Measurements from ENCODE around the gene MAFG. TPM values are rescaled to one million over a fixed set of nuclear protein-coding genes. Genes with fewer than 3 reads are reported as not detected.

The MAFG gene
- total and polyA plus RNA-seq, 2 donors (not counting 3 experiments of a cell fraction or from before 2014, with no cell fraction given): 27.6 to 35.0 TPM

- CTCF ChIA-PET: interaction anchor here (1.0 to 2.3 kb wide), 4 partner anchors 22 to 133 kb away, joined by 3 to 8 read pairs (median 4); no protein-coding TSS in a partner anchor
Observed at GRCh38 chr17:81955058-81955681, 27.6 kb upstream of the MAFG start.

More at GRCh38 chr17:81955058-81955681, 27.6 kb upstream of the MAFG start:
- H3K27ac ChIP-seq (ENCODE audit: insufficient read depth, low read depth, low read length): no peak overlapping the region
- no peak overlapping the region for H3K4me3 ChIP-seq (replicated peaks in 1 of 3; ENCODE audit: insufficient read depth in 1 of 3, low read depth in 1 of 3, low read length in 3 of 3)
- no peak for TF ChIP-seq GATA2 (IDR thresholded peaks at IDR 0.05; ENCODE audit: insufficient read depth, insufficient read length, low read depth, low read length)
- no peak for TF ChIP-seq JUN (IDR thresholded peaks at IDR 0.05; ENCODE audit: borderline replicate concordance, insufficient read depth, insufficient read length, low read depth)
- no peak for TF ChIP-seq MYC (IDR thresholded peaks at IDR 0.05; ENCODE audit: low read depth, low read length)
- TF ChIP-seq CTCF (IDR thresholded peaks at IDR 0.05; ENCODE audit: extremely low read depth in 1 of 2, insufficient read depth in 1 of 2, low read depth in 1 of 2, low read length in 2 of 2): no peak
- TF ChIP-seq POLR2AphosphoS5 (IDR thresholded peaks at IDR 0.05; ENCODE audit: insufficient read depth, low read depth, low read length): no peak
- TF ChIP-seq FOS (IDR thresholded peaks at IDR 0.05; ENCODE audit: borderline replicate concordance, insufficient read depth, low read length): no peak
- TF ChIP-seq POLR2A (IDR thresholded peaks at IDR 0.05; ENCODE audit: low read depth, low read length): no peak
- no peak for TF ChIP-seq MAX (IDR thresholded peaks at IDR 0.05; ENCODE audit: insufficient read depth, insufficient read length)
- no peak for TF ChIP-seq EZH2 (IDR thresholded peaks at IDR 0.05; ENCODE audit: borderline replicate concordance, low read depth, low read length, severe bottlenecking)
- BruUV-seq (replicated peaks): no TSS peak
- no peak overlapping the region for H3K4me2 ChIP-seq (ENCODE audit: insufficient read depth, low read length)
- no peaks in the 10 kb centered on the region for H3K79me2 ChIP-seq (ENCODE audit: control insufficient read depth, insufficient read depth, low read length)
- POLR2A ChIA-PET: no interaction called here
- intact Hi-C loops (cut with micrococcal nuclease) (no loop called here), dilution Hi-C loops (cut with MboI; ENCODE audit: extremely low pct_ligation_motif_present, low sequenced_read_pairs) (no loop called here)
- peaks cover 10 to 16% of the 10 kb centered on the region in 2 experiments for H3K27me3 ChIP-seq (ENCODE audit: control insufficient read depth in 2 of 2, insufficient read depth in 2 of 2, low read length in 2 of 2)
- H3K9ac ChIP-seq (replicated peaks; ENCODE audit: extremely low read depth, insufficient read depth, low read length): no peak overlapping the region
- H3K36me3 ChIP-seq (ENCODE audit: control insufficient read depth in 2 of 2, extremely low read depth in 1 of 2, insufficient read depth in 2 of 2, low read length in 2 of 2): no peaks in the 10 kb centered on the region
- no peaks in the 10 kb centered on the region for H3K9me3 ChIP-seq (replicated peaks; ENCODE audit: control insufficient read depth, insufficient read depth, low read length)
- no peak overlapping the region for H2AFZ ChIP-seq (ENCODE audit: low read depth, low read length)
- DNase-seq (ENCODE audit: low read depth, low spot score) (no peak), FAIRE-seq (no peak)
- no peaks in the 10 kb centered on the region for H4K20me1 ChIP-seq (replicated peaks; ENCODE audit: control insufficient read depth, extremely low read depth, insufficient read depth, low read length)
- H3K4me1 ChIP-seq (ENCODE audit: control insufficient read depth, extremely low read depth, insufficient read depth, low read length): no peaks in the 10 kb centered on the region
- no peaks in the 10 kb centered on the region for H3K9me1 ChIP-seq (replicated peaks; ENCODE audit: control insufficient read depth, extremely low read depth, insufficient read depth, low read length)

Data from endothelial cell of umbilical vein (primary cell).